ENCODE data around the gene S100Z.
"Not testable (repeated sequence)": the region's sequence is repeated elsewhere in the genome, so short reads cannot be mapped to it uniquely, and the experiment has no call there.

S100Z gene

GRCh38 chr5:76849419-76850291, at the start of gene S100Z:
TSS of gene S100Z (plus strand) at chr5:76850014. CDS start at chr5:76875360, 25,346 bp downstream.
- no peak for DNase-seq

- DNase-seq: no peak
These were observed 49.2 kb upstream of the S100Z start for GRCh38 chr5:76800579-76800978.

GRCh38 chr5:76801159-76801802, 48.5 kb upstream of the S100Z start:
- no peak for DNase-seq

GRCh38 chr5:76801803-76802195, 48.0 kb upstream of the S100Z start:
- DNase-seq: no peak

GRCh38 chr5:76804266-76804665, 45.5 kb upstream of the S100Z start:
- DNase-seq: no peak

- DNase-seq: no peak
These were observed 43.9 kb upstream of the S100Z start for GRCh38 chr5:76805821-76806505.

GRCh38 chr5:76807296-76807695, 42.5 kb upstream of the S100Z start:
- DNase-seq: no peak

GRCh38 chr5:76808141-76808691, 41.6 kb upstream of the S100Z start:
- DNase-seq: no peak

GRCh38 chr5:76809141-76809540, 40.7 kb upstream of the S100Z start:
- no peak for DNase-seq

- no peak for DNase-seq
These were observed 39.6 kb upstream of the S100Z start for GRCh38 chr5:76810236-76810635.

GRCh38 chr5:76811214-76811613, 38.6 kb upstream of the S100Z start:
- no peak for DNase-seq

GRCh38 chr5:76812209-76812608, 37.6 kb upstream of the S100Z start:
- not testable (repeated sequence) for DNase-seq

- no peak for DNase-seq
These were observed 35.7 kb upstream of the S100Z start for GRCh38 chr5:76813982-76814562.

GRCh38 chr5:76816110-76816831, 33.5 kb upstream of the S100Z start:
- no peak for DNase-seq

- peak; percentile 69 for DNase-seq
These were observed 30.7 kb upstream of the S100Z start, which contains the start of gene F2RL1 for GRCh38 chr5:76818844-76819831. TSS of gene F2RL1 (plus strand) at chr5:76819030. CDS start at chr5:76819183, 153 bp downstream.

- DNase-seq: no peak
These were observed 29.8 kb upstream of the S100Z start for GRCh38 chr5:76819851-76820525.

- no peak for DNase-seq
These were observed 29.3 kb upstream of the S100Z start for GRCh38 chr5:76820526-76820890.

GRCh38 chr5:76821136-76821535, 28.7 kb upstream of the S100Z start:
- no peak for DNase-seq

- not testable (repeated sequence) for DNase-seq
These were observed 27.6 kb upstream of the S100Z start for GRCh38 chr5:76822105-76822731.

GRCh38 chr5:76826416-76826815, 23.4 kb upstream of the S100Z start:
- not testable (repeated sequence) for DNase-seq

Measured in NCI-H526 treated with DMSO at 0.1 percent for 48 hours (cell line).